SK-N-SH (cell line): ENCODE results near the gene GLUD1.

Experiments used
- CTCF ChIP-seq: fragments of 200-600 bp; sonication (generic); IDR thresholded peaks from 2 replicates; pipeline ENCODE4 v1.6.1; 2017; ENCODE audit warnings: antibody characterized with exemption, mild to moderate bottlenecking, moderate library complexity
- EZH2phosphoT487 ChIP-seq: fragments of 200-600 bp; sonication (generic); IDR thresholded peaks from 2 replicates; pipeline ENCODE4 v1.6.1; 2017; ENCODE audit warnings: low read depth, mixed run types, mild to moderate bottlenecking, antibody characterized with exemption, moderate library complexity, borderline replicate concordance
- FOSL2 ChIP-seq: IDR thresholded peaks from 2 replicates; pipeline ENCODE4 v1.4.0; 2012; ENCODE audit warnings: low read depth, mild to moderate bottlenecking, moderate library complexity, borderline replicate concordance

GRCh38 chr10:87089746-87090145 is 4.9 kb downstream of the GLUD1 start:
- no peak for TF ChIP-seq CTCF
- TF ChIP-seq FOSL2: no peak
- TF ChIP-seq EZH2phosphoT487: no peak
